Inflammatory macrophage (primary cell): Measurements from ENCODE around the gene ROR1.

Experiments
- DNase-seq, 2 donors: peaks; one replicate each; pipeline ENCODE4 v3.0.0-alpha.2; 2020 to 2022

Gene ROR1

DNA sequence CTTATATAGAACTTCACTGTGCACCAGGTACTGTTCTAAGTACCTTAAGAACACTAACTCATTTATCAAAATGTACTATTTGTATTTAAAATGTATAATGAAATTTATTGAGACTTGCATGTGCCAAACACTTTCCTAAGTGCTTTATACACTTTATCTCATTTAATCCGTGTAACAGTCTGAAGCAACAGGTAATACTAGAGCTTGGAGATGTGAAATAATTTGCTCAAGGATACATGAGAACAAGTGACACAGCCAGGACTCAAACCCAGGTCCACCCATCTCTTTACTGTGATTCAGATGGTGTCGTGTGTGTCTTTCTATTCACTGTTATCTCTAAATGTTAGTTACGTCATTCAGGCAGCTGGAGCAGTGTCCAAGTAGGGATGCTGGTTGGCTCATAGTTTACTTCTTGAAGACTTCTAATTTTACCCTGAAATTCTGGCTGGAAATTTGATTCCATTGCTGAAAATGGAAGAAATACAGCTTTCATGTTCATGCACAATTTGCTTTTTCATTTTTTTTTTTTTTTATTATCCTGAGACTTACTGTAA lies 259.9 kb downstream of the ROR1 start:
- no peak for DNase-seq

DNA sequence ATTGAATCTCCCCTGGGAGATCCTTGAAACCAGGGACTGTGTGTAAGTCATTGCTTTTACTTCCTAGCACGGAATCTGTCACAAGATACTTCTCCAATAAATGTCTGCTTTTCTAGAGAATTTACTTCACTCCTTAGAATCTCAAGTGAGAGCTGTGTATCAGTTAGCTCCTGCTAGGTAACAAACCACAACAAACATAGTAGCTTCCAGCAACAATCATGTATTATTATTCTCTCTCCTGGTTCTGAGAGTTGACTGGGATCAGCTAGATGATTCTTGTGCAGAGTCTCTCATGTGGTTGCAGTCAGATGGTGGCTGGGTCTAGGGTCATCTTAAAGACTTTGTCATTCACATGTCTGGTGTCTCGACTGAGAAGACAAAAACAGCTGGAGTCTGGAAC lies 262.7 kb downstream of the ROR1 start:
- no peak for DNase-seq

DNA sequence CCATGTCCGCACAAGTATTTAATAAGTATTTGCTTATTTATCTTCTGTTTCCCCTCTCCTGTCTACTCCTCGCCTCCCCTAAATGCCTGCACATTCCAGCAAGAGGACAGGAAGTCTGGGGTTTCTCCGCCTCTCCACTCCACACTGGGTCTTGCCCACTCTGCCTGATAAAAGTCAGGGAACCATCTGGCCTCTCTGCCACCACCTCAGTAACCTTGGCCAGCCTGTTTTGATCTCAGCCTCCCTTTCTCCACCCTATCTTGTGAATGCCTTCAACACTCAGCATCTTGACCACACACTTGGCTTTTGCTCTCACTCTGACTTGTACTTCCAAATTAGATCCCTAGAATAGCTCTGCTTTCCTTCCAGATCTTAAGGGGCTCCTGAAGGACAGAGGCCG lies 264.3 kb downstream of the ROR1 start:
- DNase-seq, result no peak

DNA sequence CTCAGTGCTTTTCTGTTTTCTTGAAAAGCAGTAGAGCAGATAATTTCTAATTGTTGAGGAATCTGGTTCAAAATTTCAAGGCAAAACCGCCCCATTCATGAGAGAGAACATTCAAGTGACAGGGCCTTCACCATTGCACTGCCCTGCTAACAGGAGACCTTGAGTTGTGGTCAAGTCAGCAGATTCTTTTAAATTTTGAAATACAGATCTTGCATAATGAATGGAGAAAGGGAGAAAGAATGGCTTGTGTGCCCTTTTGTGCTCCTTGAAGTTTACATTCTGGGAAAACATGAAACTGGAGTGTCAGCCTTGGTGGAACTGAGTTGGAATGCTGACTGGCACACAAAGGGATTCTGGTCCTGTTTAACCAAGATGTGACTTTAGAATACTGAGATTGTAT lies 265.1 kb downstream of the ROR1 start:
- no peak for DNase-seq

DNA sequence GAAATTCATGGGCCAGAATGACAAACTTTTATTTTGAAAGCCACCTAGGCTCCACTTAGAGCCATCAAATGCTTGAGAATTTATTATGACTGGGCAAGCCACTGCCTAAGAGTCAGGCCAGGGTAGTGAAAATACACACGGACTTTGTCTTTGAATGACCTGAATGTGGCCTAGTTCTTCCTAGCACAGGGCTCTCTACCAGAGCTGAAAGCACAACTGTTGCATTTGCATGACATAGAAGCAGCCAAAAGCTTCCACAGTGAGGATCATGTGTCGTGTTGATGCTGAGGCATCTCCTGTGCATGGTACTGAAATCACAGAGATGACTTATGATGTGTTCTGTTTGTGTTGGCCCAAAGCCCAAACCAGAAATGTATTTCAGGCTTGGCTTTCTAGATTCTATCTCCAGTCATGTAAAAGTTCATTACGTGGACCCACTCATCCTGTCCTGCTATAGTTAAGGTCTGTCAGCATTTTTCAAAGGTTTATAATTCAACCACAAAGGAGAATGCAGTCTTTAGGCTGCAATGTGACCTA lies 265.6 kb downstream of the ROR1 start:
- DNase-seq, result no peak

DNA sequence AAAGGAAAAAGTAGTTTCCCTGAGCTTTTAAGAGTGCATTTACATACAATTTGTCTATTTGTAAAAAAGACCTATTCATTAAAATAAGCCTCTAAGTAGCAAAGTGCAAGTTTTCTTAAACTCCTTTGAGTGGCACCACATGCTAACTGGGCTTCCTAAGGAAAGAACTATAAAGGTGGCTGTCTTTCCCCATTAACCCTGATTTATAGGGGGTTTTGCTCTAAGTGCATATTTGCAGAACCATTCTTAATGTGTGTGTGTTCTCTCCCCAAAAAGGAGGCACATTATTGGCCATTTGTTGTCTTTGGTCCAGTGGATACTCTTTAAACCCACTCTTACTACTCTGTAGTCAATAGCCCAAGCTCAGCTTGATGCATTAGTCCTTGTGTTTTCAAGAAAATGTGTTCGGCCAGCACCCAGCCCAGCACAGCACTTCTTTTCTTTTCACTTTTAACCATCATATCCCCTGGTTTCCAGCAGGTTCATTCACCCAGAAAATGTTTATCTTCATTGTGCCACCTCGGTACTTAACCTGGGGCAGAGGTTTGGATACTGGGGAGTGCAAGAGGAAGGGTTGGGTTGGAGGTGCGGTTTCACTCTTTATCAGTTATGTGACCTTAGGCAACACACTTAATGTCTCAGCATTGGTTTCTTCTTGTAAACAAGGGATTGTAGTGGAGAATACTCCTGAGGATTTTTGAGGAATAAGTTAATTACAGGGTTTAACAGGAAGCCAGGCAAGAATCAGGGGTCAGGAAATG lies 267.7 kb downstream of the ROR1 start:
- no peak for DNase-seq

DNA sequence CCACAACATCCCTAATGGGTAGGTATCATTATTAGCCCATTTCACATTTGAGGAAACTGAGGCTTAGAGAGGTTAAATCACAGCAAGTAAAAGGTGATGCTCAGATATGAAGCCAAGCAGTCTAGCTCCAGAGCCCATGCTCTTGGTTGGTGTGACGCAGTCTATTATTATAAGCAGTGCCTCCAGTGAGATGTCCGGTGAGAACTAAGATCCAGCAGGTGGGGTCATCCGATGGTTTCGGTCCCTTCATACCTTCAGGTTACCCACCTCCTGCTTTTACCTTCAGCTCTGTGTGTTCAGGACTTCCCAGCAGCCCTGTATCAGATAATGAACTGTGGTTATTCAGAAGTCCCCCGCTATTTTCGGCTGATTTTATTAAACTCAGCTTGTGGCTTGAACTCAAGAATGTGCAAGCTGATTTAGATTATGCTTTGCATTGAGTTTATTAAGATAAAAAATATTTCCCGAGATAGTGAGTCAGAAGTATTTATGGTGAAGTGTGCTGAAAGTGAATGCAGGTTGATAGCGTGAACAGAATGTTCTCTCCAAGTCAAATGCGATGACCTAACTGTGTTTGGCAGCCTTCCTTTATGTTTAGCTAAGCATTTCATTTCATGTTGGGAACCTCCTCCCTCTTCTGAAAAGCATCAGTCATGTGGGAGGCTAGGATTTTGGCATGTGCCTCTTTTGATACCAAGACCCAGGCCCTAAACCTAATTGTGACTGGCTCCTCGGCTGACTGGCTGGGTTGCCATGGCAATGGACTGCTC lies 268.7 kb downstream of the ROR1 start:
- DNase-seq, result no peak

DNA sequence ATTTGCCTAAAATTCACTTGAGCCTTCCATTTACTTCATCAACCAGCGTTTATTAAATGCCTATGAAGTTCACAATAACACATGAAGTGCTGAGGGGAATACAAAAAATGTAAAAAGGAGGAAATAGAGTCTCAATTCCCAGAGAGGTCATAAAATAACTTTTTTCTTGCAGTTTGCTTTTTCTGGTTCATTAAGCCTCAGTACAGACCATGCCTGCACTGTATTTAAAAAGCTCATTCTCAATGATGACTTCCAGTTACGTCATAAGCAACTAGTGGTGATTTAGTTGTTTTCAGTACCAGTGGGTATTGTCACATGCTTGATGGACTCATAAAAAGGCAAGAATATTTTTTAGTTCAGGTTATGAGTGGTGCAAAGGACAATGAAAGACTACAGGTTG lies 269.5 kb downstream of the ROR1 start:
- no peak for DNase-seq

DNA sequence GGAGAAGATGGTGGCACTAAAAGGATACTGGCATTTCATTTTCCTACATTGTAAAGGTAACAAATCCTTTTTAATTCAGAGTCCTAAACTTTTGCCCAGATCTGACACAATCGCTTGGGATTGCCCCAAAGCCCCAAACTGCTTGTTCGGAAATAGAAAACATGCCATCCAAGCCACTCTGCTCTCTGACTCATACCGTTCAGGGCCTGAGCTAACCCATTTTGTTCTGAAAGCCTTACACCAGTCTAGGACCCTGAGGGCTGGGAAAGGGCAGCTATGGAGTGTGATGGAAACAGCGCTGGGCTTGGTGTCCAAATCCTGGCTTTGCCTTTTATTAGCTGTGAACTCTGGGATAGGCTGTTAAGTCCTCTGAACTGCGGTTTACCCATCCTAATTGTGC lies 270.2 kb downstream of the ROR1 start:
- no peak for DNase-seq

DNA sequence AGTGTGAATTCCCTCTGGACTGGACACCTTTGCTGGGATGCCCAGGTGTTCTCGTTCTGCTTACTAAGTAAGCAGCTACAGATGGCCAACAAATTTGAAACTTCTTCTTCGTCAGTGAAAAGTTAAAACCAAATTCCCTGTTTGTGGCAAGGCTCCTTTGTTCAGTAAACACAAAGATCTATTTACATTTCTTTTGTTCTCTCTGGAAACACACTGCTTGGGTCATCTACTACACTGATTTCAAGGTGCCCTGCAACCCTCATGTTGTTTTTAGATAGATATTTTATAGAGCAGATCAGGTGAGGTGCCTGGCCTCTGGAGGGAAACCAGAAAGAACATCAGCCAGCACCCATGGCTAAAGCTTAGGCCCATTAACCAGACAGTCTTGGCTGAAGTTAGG lies 272.4 kb downstream of the ROR1 start:
- DNase-seq, result no peak

DNA sequence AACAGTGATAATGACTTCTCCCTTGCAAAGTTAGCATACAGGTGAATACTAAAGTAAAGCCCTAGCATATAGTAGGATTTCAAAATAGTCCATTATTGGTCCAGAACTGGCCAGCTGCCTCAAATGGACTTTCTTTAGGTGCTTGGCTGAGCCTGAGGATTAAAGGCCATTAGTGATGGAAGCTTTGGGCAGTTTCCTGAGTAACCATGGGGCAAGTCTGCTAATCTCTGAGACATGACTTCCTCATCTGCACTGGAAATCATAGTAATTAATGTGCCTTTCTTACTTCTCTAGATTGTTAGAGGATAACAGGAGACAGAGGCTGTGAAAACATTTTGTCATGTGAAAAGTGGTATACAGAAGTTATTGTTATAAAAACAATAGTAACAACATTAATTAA lies 273.1 kb downstream of the ROR1 start:
- DNase-seq, result no peak

DNA sequence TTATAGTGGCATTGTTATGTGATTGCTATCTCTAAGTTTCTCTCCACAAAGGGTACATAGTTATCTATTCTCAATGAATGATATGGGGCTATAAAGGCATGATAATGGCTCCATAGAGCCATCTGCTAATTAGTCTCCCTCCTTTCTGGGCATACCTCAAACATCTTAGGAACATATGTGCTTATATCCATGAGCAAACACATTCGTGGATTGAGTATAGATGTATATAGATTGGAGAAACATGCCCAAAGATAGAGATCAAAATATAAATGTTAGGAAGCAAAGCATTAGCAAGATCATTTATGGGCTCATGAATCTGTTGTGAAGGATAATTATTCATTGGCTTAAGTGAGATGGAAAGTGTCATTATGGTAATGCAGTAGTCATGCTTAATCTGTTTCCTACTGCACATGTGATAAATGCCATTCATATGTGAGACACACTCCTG lies 273.8 kb downstream of the ROR1 start:
- no peak for DNase-seq

DNA sequence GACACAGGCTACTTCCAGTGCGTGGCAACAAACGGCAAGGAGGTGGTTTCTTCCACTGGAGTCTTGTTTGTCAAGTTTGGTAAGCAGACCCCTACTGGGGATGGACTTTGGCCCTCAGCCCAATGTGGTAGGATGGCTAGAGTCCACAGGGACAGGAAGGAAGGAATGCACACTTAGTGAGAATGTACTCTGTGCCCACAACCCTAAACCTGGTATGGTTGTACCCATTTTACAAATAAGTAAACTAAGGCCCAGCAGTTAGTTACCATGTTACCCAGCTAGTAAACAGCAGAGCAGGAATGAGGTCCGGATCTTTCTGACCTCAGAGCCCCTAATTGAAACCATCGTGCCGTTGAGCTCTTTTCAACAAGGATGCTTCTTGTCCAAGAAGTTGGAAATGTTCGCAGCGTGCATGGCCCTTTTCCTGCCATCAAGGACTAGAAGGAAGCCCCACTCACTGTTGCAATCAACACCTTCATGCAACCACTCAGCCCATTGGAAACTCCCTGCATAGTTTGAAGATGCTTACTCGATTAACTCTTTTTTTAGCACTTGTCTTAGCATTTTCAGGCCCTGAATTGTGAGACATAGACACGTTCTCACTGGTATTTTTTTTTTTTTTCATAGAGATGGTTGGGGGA lies 276.2 kb downstream of the ROR1 start:
- DNase-seq, result no peak

DNA sequence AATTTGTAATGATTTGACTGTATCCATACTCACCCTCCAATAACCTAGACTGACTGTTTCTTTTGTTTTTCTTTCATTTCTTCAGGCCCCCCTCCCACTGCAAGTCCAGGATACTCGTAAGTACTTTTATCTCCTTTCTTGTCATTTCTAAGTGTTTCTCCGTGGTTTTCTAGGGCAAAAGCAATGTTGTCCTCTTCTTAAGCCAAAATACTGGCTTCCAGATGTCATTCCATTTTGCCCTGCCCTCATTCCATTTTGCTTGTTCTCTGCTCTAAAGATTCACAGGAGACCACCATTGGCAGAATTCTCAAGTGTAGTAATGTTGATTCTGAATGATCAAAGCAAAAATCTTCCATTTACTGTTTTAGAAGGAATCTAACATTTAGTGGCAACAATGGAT lies 276.8 kb downstream of the ROR1 start:
- DNase-seq, result no peak

DNA sequence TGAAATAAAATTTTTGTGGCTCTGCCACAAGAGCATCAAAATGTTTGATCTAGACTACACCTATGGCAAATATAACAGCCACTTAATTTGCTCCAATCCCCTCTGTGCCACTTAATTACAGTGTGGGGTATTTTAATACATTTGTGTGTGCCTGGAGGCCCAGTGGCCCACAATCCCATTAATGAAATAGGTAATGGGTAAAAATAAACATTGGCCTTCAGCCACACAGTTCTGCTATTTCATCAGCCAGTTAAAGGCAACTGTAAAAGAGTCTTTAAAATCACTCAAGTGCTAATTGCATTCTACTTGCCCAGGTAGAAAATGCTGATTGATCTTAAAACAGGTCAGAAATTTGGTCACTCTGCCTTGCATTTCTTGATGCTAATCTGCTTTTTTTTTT lies 278.0 kb downstream of the ROR1 start:
- no peak for DNase-seq

DNA sequence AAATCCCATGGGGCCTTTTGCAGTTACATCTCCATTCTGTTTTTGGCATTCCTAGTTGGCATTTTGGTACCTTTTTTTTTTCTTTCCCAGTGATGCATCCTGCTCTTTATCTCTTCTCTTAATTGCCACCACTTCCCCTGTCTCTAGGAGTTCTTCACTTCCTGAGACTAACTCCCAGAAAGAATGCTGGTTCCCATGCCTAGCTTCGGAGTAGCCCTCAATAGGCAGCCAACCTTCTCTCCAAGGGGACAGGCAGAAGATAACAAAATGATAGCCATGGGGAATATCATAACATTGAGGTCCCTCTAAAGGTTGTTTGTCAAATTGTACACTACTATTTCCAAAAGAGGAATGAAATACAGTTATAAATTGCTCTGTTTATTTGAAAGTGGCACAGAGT lies 279.0 kb downstream of the ROR1 start:
- DNase-seq, result no peak

DNA sequence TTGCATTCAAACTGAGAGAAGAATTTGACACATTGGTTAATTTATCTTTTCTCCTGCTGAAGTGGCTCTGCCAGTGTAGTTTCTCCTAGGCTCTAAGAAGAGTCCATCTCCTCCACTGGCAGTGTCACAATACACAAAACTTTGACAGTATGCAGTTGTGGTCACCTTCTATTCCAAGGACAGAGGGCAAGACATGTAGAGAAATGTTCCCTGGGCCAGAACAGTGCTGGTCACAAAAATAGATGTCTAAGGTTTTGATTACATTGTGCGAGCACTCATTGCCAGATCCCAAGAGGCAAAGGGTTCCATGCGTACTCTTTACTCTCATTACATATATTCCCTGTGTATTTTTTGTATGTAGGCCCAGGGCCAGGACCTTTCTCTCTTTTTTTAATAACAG lies 281.5 kb downstream of the ROR1 start:
- no peak for DNase-seq

DNA sequence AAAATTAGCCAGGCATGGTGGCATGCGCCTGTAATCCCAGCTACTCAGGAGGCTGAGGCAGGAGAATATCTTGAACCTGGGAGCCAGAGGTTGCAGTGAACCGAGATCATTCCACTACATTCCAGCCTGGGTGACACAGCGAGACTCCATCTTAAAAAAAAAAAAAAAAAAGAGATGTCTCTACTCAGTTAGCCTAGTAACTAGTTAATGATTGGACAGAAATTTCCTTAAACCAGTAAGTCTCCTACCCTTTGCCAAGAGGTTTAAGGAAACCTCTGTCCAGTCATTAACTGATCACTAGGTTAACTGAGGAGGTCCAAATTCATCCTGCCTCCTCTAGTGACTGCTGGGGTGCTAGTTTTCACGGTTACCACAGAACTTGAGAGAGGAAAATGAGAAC lies 285.7 kb downstream of the ROR1 start:
- DNase-seq, result no peak

DNA sequence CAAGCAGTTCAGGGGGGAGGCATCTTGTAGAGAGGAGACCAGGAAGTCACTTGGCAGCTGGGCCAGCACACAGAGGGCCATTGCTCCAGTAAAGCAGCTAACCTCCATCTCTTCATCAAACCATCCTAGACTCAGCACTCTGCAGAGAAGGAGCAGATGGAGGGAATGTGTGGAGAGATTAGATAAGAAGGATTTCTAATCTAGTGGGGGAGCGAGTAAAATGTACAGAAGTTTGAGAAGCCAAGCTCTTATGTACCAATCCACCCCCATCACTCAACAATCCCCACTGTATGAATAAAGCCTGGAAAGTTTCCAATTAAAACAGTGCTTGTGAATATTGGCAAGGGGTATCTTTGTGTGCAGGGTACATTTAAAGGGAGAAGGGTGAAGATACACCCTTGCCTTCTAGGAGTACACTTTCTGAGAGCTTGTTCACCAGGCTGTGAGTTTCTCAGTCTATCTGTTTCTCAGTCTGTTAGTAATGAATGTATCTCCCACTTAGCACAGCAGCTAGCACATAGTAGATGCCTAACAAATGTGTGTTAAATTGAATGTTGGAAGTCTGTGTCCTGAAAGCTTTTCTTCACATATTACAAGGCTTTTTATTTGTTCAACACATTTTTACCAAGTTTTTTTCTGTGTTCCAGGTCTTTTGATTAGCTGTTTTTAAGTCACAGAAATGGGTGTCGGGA lies 286.9 kb downstream of the ROR1 start:
- DNase-seq, result no peak

DNA sequence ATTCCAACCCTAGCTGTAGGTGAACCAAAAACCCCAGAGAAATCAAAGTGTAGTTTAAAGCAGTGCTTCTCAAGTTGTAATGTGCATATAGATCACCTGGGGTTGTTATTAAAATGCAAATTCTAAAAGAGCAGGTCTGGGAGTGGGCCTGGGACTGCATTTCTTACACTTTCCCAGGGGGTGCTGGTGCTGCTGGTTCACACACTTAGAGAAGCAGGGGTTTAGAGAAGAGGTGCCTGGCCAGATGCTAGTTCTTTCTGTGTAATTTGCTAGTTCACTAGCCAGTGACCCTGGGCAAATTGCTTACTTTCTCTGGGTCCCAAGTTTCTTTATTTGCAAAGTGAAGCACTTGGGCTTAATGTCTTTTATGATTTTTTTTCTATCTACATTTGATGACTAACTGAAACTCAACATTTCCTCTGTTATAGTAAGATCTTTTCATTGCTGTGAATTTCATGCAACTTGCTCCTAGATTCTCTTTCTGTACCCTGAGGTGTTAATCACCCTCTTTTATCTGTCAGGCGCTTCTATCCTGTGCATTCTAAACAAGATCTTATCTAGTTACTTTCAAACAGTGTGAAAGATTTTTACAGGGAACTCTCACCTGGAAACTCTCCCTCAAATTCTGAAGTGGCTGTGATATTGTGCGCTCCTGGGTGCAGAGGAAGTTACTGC lies 287.8 kb downstream of the ROR1 start:
- DNase-seq, result no peak

DNA sequence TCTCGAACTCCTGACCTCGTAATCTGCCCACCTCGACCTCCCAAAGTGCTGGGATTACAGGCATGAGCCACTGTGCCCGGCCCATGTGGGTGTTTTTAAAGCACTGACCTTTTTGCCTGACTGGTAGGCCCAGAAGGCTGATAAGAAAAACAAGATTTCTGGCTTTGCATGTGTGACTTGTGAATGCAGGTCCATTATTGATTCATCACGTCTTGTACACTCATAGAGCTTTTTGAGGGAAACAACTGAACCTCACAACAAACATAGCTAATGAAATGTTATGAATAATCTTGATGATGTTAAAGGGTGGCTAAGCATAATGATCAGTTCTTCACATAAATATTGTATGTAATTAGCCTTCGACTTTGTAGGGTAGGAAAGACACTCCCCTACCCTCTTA lies 288.7 kb downstream of the ROR1 start:
- no peak for DNase-seq

DNA sequence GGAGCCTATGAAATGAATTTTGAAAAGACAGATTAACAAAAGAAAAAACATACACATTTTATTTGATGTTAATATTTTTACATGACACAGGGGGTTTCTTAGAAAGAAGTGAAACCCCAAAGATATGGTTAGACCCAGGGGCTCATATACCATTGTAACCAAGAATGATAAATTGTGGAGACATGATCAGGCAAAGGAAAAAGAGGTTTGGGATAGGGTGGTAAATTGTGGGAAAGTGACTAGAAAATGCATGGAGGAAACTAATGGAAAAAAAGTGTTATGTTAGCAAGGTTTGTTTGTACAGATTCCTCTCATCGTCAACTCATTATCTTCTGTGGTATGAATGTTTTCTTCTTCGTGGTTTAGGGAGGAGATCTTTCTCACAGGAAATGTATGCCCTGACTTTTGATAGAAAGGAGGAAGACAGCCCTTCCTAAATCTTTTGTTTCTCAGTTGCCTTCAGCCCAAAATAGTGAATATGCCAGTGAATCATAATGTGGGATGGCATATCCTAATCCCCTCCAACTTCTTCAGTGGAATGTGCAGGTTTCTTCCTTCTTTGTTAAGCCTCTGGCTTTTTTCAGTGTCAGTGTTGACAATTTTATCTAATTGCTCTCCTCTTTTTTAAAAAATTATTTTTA lies 289.2 kb downstream of the ROR1 start:
- DNase-seq, result no peak
